Stimulated activated CD8-positive, alpha-beta memory T cell treated with anti-CD3 and anti-CD28 coated beads, Interleukin-15, amount 100 ng/mL, for 4 hours (primary cell): ENCODE results near the gene SEC11A.
A peak's percentile ranks its signal among the peaks of the same experiment; 100 is the strongest.
"Not testable (repeated sequence)": the region's sequence is repeated elsewhere in the genome, so short reads cannot be mapped to it uniquely, and the experiment has no call there.

Source experiments
- DNase-seq, 2 donors: peaks; one replicate each; pipeline ENCODE4 v3.0.0-alpha.2; 2020; ENCODE audit warnings: low read depth in 2 of 2

Gene SEC11A

DNA sequence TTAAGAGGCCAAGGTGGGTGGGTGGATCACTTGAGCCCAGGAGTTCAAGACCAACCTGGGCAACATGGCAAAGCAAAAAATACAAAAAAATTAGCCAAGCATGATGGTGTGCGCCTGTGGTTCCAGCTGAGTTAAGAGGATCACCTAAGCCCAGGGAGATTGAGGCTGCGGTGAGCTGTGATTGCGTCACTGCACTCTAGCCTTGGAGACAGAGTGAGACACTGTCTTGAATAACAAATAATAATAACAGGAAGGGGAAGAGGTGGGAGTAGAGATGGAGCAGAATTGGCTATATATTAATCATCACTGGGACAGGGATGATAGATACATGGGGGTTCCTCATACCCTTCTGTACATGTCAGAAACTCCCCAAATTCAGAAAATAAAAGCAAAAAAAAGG lies 34.1 kb downstream of the SEC11A start:
- DNase-seq: no peak

DNA sequence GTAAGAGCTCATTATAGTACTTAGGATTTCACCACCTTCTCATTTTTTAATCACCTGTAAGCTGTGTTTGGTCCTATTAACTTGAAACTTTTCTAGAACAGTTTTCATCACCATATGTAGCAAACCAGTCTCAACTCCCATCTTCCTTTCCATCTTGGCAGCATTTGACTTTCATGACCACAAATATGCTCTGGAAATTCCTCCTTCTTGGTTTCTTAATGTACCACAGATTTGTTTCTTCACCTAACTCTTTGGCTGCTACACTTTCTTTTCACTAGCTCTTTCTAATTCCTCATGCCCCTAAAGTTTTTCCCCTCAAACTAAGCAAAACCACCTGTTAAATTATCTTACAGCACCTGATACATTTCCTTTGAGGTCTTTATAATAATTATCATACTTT lies 44.7 kb downstream of the SEC11A start:
- no peak for DNase-seq

DNA sequence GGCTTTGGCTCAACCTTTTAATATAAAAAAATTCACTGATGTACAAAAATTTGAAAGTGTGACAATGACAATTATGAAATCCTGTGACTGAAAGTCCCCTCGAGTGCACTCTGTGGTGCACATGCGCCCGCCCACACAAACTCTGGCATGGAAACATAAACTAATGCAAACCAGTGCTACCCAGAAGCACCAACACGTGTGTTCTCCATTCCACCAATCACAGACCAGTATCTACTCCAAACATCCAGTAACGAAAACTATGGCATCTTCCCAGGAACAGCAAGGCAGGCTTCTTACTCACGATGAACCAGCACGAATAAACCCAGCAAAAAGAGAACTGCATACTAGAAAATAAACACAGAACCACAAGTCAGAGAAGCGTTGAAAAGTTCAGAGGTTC lies 46.2 kb downstream of the SEC11A start:
- DNase-seq: no peak

DNA sequence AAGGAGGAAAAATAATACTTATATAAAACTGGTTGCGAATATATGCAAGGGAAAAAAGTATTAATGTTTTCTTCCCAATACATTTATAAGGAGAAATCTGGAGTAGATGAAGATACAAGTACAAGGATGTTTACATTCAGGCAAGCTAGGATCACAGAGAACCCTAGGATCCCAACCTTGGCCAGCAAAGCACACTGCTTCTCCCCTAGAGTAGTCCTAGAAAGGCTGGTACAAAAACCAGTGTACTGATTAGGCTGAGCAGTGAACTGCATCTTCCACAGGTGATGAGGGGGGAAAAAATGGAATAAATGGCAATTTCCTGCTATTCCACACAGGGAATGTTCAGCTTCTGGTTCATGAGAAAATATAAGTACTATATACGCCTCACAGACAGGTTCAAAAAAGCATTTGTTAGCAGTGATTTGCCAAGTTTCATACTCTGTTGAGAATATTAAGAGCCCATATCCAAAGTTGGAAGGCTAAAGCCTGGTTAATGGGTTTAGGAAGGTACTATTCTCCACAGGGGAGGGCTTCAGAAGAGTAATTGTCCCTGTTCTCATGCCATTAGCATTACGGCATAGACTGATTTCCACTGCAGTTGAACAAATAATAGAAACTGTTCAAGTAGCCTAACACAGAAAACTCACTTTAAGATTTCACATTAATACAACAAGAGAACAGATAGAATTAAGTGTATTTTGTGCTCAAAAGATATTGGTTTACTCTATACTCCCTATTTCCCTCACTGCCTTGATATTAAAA lies 47.5 kb downstream of the SEC11A start:
- no peak for DNase-seq

DNA sequence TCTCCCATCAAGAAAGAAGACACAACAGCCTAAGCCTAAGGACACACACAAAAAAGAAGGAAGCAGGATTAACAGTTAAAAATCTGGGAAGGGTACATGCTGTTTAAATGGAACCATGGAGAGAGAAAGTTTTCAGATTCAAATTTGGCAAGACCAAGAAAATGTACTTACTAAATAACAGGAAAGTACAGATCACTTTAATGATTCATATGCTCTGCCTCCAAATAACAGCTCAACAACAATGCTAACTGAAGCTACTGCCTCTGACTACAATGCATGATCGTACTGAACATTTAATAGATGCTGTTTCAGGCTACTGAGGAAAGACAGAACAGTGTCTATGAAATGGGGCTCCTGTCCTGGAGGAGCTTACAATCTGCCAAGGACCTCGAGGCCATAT lies 49.6 kb downstream of the SEC11A start:
- no peak for DNase-seq

DNA sequence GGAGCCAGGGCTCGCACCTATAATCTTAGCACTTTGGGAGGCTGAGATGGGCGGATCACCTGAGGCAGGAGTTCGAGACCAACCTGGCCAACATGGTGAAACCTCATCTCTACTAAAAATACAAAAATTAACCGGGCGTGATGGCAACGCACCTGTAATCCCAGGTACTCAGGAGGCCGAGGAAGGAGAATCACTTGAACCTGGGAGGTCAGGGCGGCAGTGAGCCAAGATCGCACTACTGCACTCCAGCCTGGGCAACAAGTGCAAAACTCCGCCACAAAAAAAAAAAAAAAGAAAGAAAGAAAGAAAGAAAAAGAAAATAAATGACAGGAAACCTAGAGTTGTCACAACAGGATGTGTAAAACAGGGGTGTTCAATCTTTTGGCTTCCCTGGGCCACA lies 54.9 kb downstream of the SEC11A start:
- no peak for DNase-seq

DNA sequence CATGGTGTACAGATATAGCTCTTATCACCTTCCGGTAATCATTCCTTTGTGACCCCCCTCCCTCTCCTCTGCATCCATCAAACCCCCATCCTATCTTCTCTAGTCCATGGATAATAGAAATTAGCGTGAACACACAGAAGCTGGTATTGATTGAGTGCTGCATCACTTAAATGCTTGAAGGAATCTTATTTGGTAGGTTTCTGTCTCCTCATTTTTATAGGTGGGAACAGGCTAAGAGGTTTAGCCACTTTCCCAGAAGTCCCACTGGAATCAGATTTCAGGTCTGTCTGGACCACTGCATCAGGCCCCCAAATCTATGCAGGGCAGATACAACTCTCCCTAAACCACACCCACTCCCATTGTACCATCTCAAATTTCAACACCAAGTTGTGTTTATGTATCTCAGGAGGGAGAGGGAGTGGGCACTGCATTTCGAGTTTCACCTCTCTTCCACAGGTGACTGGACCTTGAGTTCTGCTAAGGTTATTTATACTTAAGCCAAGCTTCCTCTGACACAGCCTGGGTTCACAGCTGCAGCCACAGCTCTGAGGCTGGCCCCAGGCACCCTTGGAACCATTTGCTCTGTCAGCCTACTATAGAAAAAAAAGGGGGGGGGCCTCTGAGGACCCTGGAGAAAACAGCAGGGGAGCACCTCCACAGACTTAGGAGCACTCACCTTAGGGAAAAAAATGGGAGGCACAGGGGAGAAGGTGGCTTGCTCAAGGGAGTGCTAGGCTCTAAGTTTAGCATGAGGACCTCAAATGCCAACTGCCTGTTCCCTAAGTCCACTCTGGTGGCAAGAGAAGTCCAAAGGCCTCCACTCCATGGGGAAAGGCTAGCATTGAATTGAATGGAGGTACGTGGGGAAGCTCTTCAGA lies 55.8 kb downstream of the SEC11A start:
- DNase-seq: no peak

DNA sequence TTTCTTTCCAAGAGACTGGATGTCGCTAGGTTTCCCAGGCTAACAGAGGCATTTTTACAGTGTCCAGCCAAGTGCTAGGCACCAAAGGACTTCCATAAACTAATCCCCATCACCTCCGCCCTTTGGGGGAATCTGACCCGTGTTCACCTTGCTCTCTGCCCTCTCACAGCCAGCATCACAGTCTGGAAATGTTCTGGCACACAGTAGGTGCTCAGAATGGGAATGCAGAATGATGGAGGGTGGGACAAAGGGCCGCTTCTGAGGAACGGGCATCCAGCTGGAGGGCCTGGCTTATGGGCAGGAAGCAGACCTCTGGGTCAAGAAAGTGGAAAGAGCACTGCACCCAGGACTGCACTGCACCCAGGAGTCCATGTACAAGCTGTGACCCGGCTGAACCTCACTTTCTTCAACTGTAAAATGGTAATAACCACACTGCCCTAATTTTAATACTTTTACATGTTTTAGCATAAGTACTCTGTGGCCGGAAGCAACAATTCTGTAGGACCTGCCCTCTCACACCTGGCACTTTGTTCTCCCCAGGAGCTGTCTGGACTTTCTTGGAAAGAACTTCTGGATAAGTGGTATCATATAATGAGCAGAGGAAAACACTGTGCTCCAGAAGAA lies 57.0 kb downstream of the SEC11A start:
- no peak for DNase-seq

DNA sequence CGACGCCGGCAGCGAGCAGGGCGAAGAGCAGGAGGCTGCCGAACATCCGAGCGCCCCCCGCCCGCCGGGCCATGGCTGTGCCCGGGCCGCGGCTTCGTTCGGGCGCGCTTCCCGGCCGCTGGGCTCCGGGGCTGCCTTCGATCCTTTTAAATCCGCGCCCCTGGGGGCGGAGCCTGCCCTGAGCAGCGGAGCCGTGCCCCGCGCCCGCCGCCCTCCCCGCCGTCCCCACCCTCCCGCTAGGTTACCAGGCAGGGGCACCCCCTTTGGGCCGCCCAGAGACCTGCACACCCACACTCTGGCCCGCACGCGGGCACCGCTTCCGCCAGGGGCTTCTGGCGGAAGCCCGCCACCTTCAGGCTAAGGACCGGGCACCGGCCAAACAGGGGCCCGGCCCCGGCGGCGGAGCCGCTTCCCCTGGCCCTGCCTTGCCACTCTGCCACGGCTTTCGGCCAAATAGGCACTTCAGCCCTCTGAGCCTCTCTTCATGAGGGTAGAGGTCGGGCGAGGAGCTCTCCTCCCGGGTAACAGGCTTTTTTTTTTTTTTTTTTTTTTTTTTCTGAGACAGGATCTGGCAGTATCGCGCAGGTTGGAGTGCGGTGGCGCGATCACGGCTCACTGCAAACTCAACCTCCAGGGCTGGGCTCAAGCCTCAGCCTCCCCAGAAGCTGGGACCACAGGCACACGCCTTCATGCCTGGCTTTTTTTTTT lies 57.7 kb downstream of the SEC11A start, which contains the start of gene NMB:
TSS of gene NMB (minus strand) at position 120 of the 708 bp plus-strand sequence. CDS start at position 73, 47 bp downstream.
- DNase-seq: peak; percentile 68 to 73

DNA sequence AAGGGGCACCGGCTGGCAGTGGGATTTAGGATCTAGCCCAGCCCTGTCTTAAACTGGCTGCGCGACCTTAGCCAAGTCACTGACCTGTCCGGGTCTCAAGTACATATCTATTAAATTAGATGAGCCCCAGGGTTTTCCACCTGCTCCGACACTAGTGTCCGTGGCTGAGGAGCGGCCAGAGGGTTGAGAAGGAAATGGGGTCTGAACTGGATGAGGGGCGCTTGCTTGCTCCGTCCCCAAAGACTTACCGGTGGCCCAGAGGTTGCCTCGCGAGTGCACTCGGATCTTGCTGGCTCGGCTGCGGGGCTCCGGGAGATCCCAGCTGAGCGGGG lies 58.2 kb downstream of the SEC11A start:
- no peak for DNase-seq

DNA sequence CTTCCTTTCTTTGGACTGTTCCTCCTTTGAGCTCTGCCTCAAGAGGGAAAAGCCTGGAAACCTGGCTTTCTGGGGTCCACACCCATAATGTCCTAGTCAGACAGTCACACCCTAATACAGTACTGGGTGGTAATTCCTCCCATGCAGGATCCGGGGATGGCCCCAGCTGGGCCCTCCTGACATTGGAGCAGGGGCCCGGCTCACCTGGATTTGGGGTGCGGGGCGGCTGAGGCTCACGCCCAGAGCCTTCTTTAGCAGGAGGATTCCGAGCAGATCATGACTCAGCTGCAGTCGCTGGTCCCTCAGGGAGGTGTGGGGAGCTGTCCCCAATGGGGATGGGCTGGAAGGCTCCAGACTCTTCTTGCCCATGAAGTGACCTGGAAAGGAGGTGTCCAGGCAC lies 59.0 kb downstream of the SEC11A start:
- no peak for DNase-seq

DNA sequence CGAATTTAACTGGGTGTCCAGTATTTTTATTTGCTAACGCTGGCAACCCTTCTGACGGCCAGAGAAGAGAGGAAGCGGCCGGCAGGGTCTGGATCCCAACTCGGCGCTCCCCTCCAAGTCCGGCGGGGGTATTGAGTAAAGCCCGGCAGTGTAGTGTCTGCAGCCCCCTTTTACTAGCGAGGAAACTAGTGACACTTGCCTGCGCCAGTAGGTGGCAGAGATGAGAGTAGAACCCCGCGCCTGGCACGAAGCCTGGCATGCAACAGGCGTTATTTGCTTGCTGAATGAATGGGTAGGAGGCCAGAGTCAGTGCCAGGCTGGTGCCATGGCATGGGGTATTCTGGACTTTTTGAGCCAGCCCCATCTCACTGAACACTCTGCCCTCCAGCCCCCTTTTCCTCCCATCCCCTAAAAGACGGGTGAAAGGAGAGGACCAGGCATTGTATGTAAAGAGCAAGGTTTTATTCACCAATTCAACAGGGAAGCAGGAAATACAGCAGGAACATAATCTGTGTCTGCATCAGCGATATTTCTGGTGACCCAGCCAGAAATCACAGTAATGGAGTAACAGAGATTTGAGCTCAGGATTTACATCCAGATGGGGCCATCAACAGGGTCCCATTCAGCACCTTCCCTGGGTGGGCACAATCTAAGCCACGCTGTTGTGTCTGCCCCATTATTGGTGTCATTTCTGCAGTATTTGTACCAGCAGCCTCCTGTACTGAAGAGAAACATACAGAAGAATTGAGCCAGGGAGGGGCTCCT lies 61.1 kb downstream of the SEC11A start:
- DNase-seq: peak; percentile 54 to 65

DNA sequence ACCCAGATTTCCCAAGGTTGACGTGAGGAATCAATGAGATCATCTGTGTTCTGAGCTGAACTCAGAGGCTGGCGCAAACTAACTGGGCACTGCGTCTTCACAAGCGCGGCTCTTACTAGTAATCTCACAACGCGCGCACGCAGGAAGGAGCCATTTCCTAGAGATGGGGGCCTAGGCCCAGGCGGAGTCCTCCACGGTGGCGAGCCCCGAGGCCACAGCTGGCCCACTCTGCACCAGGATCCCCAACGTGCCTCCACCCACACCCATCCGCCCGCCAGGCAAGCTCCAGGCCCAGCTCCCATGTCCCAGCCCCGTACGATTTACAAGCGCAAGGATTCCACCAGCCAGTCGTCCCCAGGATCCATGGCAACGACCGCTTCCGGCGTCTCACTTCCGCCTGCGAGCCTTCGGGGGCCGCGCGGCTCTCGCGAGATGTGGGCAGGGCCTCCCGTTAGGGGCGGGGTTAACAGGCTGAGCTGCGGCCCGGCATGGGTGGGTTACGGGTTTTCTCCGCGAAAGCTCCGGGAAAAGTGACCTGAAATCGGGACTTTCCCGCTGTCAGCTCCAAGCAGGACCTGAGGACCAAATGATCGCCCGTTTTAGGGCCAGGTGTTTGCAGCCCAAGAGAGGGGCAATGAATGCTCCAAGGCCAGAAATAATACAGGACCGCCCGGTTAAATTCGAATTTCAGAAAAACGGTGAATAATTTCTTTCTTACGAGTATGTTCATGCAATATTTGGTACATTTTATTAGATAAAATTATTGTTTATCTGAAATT lies 61.8 kb downstream of the SEC11A start, which contains the start of gene WDR73:
TSS of gene WDR73 (minus strand) at position 374 of the 779 bp plus-strand sequence. CDS start at position 365, 9 bp downstream.
- DNase-seq: peak; percentile 93

DNA sequence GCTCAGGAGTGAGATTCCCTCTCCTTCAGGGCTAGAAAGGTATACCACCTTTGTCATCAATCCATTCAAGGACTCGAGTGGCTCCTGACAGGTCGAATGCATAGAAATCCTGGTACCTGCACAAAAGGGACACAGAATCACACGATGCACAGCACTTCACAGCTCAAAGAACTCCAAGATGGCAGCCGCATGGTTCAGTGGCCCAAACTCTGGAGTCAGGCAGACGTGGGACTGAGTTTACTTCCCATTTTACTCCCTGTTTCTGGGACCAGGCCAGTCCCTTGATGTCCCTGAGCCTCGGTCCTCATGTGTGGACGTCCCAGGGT lies 62.4 kb downstream of the SEC11A start:
- no peak for DNase-seq

DNA sequence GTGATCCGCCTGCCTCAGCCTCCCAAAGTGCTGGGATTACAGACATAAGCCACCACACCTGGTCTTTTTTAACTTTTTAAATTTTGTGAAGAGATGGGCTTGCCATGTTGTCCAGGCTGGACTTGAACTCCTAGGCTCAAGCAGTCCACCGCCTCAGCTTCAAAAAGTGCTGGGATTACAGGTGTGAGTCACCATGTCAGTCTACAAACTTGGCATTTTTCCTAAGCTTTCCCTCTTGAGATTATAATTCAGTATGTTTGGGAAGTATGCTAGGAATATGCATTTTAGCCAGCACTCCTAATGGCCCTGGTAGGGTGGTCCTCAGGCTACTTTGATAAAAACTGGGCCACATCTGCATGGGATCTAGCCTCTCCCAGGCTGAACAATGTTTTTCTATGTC lies 66.2 kb downstream of the SEC11A start:
- no peak for DNase-seq

DNA sequence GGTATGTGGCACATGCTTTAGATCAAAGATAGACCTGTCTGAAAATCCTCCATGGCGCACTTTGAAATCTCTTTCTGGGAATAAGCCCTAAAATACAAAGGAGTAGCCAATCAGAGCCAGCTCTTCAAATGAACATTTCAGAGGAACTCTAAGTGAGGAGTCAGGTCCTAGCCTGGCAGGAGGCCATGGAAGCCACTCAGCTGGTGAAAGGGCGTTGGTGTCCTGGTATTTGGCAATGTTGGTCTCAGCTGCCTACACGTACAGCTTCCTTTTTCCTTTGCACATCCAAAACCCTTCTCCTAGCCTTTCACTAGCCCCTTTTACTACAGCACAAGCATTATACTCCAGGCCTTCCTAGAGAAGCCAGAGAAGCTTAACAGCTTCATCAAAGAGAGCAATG lies 67.4 kb downstream of the SEC11A start:
- no peak for DNase-seq

DNA sequence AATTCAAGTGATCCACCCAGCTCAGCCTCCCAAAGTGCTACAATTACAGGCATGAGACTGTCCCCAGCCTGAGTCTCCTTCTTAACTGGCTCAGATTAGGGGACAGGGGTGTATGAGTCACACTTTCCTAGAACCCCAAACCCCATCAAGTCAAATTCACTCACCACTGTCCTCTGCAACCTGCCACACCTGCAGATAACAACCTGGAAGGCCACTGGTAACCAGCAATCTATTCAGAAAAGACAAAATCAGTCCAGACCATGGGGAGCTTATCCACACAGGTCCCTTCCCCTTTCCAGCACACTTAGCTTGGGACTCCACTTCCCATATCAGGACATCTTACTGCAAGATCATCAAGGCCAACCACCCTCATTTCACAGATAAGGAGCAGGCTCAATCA lies 68.2 kb downstream of the SEC11A start:
- DNase-seq: no peak

DNA sequence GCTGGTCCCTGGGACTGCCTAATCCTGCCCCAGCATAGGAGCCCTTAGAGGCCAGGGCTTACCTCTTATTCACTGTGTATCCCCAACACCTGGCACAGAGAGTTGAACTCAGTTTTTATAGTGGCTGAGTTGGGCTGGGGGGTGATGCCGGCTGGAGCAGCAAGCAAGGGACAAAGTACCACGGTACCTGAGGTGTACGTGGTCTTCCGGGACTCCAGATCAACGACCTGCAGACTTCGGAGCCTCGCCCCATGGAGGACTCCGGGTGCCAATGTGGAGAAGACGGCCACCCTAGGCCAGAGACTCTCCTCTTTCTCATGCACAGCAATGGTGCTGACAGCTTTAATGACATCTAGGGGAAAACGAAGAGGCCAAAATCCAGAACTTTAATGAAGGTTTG lies 69.9 kb downstream of the SEC11A start:
- no peak for DNase-seq

DNA sequence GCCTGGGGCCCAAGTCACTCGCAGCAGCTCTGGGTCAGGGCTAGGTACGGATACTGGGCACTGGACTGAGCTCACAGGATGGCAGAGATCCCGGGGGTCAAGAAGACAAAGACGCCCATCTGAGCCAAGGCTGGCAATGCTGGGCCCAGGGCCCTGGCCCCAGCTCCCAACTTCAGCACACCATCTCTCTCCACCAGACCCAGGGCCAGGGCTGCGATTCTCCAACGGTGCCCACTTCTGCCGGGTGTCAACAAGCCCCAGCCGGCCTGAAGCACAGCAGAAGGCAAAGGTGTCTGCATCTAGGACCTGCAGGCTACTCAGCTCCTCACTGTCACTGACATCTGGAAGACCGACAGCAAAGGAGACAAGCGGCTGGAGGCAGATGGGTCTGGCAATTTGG lies 70.4 kb downstream of the SEC11A start:
- no peak for DNase-seq

DNA sequence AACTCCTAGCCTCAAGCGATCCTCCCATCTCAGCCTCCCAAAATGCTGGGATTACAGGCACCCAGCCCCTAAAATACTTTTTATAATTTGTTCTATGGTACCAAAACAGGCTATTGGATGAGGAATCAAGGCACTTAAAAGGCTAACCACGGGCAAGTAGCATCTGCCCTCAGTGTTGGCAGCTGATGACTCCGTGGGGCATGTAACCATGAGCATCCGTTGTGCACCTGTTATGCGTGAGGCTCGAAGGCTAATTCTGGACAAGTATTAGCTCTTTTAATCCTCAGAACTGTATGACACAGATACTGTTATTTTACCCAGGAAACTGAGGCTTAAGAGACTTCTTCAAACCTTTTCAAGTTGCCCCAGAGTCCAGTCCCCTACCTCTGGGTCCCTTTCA lies 72.1 kb downstream of the SEC11A start:
- no peak for DNase-seq

DNA sequence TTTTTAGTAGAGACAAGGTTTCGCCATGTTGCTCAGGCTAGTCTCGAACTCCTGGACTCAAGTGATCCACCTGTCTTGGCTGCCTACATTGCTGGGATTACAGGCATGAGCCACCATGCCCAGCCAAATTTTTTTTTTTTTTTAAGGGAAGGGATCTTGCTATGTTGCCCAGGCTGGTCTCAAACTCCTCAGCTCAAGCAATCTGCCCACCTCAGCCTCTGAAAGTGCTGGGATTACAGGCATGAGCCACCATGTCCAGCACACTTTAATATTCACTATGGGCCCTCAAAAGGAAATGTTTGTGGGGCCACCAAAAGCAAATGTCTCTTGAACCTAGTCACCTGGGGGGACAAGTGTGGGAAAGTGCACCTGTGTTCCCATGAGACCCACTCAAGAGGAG lies 73.3 kb downstream of the SEC11A start:
- not testable (repeated sequence) for DNase-seq
